BE2C (cell line): Measurements from ENCODE around the gene PRSS56.

Source experiments
- DNase-seq: peaks from one replicate; pipeline ENCODE4 v3.0.0-alpha.2; 2020
- H3K27me3 ChIP-seq: fragments of 250-450 bp; sonication (Bioruptor Pico); 2 replicates; pipeline ENCODE4 v1.5.1; 2020; ENCODE audit warnings: mild to moderate bottlenecking
- H3K36me3 ChIP-seq: fragments of 250-450 bp; sonication (Bioruptor Pico); 2 replicates; pipeline ENCODE4 v1.5.1; 2020; ENCODE audit warnings: mild to moderate bottlenecking
- H3K4me1 ChIP-seq: fragments of 250-450 bp; sonication (Bioruptor Pico); 2 replicates; pipeline ENCODE4 v1.5.1; 2020
- H3K4me3 ChIP-seq: 2 replicates; pipeline ENCODE4 v1.5.1; 2011; ENCODE audit warnings: low read depth, low read length
- H3K9me3 ChIP-seq: fragments of 250-450 bp; sonication (Bioruptor Pico); 2 replicates; pipeline ENCODE4 v1.5.1; 2020
- TF ChIP-seq, protein P1 (sequence below): IDR thresholded peaks from 2 replicates; pipeline ENCODE4 v1.5.1; 2012; ENCODE audit warnings: mild to moderate bottlenecking, low read depth, low read length

PRSS56 gene

DNA sequence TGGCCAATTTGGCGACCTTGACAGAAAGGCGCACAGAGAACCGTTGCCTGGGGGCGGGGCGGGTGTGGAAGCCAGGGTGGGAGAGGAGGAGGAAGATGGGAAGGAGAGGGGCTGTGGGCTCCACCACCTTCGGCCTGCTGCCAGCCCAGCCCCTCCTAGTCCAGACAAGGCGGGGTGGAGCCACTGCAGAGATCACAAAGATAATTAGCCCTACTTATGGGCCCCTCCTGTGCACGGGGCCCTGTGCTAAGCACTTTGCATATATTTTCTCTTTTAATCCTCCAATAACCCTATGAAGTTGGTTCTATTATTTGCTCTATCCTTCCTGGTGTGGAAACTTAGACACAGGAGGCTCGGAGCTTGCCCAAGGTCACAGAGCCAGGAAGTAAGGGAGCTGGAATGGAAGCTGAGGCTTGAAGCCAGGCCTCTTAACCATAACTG, 18.8 kb upstream of the PRSS56 start:
- DNase-seq: no peak
- TF ChIP-seq, protein P1, sequence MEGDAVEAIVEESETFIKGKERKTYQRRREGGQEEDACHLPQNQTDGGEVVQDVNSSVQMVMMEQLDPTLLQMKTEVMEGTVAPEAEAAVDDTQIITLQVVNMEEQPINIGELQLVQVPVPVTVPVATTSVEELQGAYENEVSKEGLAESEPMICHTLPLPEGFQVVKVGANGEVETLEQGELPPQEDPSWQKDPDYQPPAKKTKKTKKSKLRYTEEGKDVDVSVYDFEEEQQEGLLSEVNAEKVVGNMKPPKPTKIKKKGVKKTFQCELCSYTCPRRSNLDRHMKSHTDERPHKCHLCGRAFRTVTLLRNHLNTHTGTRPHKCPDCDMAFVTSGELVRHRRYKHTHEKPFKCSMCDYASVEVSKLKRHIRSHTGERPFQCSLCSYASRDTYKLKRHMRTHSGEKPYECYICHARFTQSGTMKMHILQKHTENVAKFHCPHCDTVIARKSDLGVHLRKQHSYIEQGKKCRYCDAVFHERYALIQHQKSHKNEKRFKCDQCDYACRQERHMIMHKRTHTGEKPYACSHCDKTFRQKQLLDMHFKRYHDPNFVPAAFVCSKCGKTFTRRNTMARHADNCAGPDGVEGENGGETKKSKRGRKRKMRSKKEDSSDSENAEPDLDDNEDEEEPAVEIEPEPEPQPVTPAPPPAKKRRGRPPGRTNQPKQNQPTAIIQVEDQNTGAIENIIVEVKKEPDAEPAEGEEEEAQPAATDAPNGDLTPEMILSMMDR: no peak
- H3K27me3 ChIP-seq: no peaks in the 10 kb centered on the region

DNA sequence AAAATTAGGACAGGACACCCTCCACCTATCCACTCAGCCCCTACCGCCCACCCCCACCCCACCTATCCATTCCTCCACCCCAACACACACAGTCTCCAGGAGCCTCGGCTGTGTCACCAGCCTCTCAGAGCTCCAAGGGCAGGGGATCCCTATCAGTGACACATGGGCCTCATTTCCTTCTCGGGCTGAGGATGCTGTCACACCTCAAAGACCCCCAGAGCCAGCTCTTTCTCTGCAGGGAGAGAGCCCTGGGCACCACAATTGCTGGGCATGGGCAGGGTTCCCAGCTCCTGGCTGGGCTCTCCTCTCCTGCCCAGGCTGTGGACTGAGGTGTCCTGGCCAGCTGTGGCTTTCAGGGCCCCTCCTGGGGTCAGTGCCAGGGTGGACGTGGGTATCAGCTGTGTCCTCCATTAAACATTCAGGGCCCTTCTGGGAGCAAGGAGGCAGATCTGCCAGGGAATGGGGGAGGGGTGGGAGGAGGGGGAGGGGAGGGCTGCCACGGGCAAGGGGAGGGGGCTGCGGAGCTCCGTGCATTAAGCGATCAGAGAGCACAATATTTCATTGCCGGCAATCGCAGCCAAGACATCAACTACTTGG, 18.3 kb upstream of the PRSS56 start:
- no peak for DNase-seq
- Histone ChIP-seq H3K36me3 (no peaks in the 10 kb centered on the region), H3K9me3 (no peaks in the 10 kb centered on the region), H3K27me3 (no peaks in the 10 kb centered on the region), H3K4me3 (no peak overlapping the region), H3K4me1 (peaks cover 23% of the 10 kb centered on the region)
- TF ChIP-seq, protein P1: no peak

More for the DNA sequence above, 18.8 kb upstream of the PRSS56 start:
- Histone ChIP-seq H3K4me3 (no peak overlapping the region), H3K36me3 (no peaks in the 10 kb centered on the region), H3K4me1 (peaks cover 18% of the 10 kb centered on the region), H3K9me3 (no peaks in the 10 kb centered on the region)

DNA sequence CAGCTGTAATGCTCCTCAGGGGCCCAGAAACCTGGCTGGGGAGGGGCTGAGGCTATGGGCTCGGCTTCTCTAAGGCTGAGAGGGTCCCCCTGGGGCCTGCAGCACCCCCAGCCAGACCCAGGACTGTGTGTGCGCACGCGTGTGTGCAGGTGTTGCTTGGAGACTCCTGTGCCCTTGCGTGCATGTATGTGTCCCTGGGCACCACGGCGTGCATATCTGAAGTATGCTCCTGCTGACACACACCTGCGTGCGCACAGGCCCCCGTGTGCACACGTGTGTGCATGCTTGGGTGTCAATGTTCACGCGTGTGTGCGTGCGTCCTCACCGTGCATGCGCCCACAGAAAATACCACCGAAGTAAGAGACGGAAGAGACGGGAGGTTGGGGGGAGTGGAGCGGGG, 17.7 kb upstream of the PRSS56 start:
- Histone ChIP-seq H3K4me1 (peaks cover 25% of the 10 kb centered on the region), H3K27me3 (no peaks in the 10 kb centered on the region), H3K36me3 (no peaks in the 10 kb centered on the region), H3K9me3 (no peaks in the 10 kb centered on the region), H3K4me3 (no peak overlapping the region)
- TF ChIP-seq, protein P1: no peak
- DNase-seq: no peak

DNA sequence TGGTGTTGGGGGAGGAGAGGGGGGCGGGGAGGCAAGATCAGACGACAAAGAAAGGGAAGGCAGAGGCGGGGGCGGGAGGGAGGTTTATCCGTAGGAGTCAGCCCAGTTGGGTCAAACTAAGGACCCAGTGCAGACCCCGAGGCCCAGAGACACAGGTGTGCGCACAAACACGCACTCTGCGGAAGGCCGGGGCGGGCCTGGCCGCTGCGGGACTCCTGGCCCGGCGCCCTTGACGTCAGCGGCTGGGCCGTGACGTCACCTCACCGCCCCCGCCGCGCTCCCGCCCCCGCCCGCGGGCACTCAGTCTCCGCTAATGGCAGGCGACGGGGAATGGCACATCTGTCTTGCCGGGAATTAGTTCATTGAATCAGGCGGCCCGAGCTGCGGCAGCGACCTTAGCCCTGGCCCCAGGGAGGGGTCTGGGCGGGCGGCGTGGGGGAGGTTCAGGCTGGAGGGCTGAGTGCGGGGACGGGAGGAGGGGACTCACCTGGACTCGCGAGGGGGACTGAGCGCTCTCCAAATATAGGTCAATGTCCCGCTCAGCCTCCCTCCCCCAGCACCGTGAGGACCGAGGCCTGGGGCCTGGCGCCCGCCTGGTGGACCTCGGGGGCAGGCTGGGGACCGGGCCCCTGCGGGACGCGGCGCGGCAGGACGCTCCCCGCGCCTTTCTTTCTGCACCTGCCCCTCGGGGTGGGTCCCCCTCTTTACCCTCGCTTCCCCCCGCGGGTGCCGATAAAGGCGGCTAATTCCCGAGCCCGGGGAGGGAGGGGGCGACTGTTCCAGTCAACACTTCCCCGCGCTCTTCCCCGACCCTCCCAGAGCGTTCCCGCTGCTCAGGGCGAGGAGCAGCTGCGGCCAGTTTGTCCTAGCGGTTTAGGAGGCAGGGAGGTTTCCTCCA, 17.0 kb upstream of the PRSS56 start:
- H3K4me1 ChIP-seq: peaks cover 25% of the 10 kb centered on the region
- TF ChIP-seq, protein P1: no peak
- H3K36me3 ChIP-seq: no peaks in the 10 kb centered on the region
- peak; percentile 72 for DNase-seq
- no peaks in the 10 kb centered on the region for H3K27me3 ChIP-seq
- peak overlapping the region; percentile 51 for H3K4me3 ChIP-seq
- no peaks in the 10 kb centered on the region for H3K9me3 ChIP-seq

DNA sequence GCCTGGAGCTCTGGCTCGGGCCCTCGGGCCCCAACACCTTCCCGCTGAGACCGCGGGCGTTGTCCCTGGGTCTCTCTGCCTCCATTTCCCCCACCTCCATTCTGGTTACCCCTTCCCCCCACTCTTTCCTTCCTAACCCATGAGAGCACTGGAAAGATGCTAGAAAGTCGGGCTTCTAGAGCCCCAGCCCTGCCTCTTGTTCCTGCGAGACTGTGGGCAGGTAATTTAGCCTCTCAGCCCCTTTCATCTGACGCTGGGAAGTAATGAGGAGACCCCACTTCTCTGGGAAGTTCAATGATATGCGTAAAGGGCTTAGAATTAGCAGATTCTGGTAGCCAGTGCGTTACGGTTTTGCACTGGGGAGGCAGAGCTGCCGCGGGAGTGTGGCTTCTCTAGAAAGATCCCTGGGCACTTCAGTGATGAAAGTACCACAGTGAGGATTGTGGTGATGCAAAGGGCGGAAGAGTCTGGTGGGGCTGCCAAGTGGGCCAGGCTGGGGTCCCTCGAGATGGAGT, 16.3 kb upstream of the PRSS56 start:
- no peaks in the 10 kb centered on the region for H3K9me3 ChIP-seq
- H3K4me3 ChIP-seq: peak overlapping the region; percentile 51
- TF ChIP-seq, protein P1: no peak
- H3K36me3 ChIP-seq: no peaks in the 10 kb centered on the region
- no peaks in the 10 kb centered on the region for H3K27me3 ChIP-seq
- peaks cover 25% of the 10 kb centered on the region for H3K4me1 ChIP-seq
- no peak for DNase-seq

DNA sequence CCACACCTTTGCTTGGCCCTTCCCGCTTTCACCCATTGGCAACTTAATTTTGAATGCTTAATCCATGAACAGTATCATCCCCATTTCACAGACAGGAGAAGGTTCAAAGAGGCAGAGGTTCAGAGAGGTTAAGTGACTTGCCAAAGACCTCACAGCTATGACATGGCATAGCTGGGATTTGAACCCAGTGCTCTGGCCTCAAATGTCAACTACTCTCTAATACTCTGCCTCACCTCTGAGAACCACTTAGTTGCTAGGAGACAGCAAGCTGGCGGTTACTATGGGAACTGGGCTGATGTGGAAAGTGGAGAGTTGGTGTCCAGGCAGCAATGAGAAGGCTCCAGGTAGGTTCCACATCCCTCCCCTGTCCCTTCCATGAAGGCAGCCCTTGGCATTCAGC, 15.8 kb upstream of the PRSS56 start:
- Histone ChIP-seq H3K4me3 (no peak overlapping the region), H3K36me3 (no peaks in the 10 kb centered on the region), H3K27me3 (no peaks in the 10 kb centered on the region), H3K4me1 (peaks cover 25% of the 10 kb centered on the region), H3K9me3 (no peaks in the 10 kb centered on the region)
- no peak for DNase-seq
- TF ChIP-seq, protein P1: no peak
